ENCODE results near the gene ADARB2. TPM values are rescaled to one million over a fixed set of nuclear protein-coding genes. Genes with fewer than 3 reads are reported as not detected.

The ADARB2 gene
- total RNA-seq, 6 donors from 2014 or later: 0.69 to 5.2 (median 1.8) TPM

- Histone ChIP-seq H3K27ac (no peak overlapping the region), H3K9me3 (no peaks in the 10 kb centered on the region), H3K27me3 (no peaks in the 10 kb centered on the region), H3K4me1 (no peaks in the 10 kb centered on the region), H3K36me3 (no peaks in the 10 kb centered on the region), H3K4me3 (no peak overlapping the region)
- WGBS, 2 donors: 88 to 93% methylated on average over 13 to 16 of the region's 16 CpGs
- ATAC-seq (ENCODE audit: low FRiP score in 2 of 2): no peak
- TF ChIP-seq EP300 (IDR thresholded peaks at IDR 0.05) (no peak), CTCF (IDR thresholded peaks at IDR 0.05) (no peak), POLR2AphosphoS5 (IDR thresholded peaks at IDR 0.05) (no peak), POLR2A (IDR thresholded peaks at IDR 0.05) (no peak)
- DNase-seq: peak; percentile 9 to 35
Observed at GRCh38 chr10:1178506-1178905, 558.8 kb downstream of the ADARB2 start.

DNA sequence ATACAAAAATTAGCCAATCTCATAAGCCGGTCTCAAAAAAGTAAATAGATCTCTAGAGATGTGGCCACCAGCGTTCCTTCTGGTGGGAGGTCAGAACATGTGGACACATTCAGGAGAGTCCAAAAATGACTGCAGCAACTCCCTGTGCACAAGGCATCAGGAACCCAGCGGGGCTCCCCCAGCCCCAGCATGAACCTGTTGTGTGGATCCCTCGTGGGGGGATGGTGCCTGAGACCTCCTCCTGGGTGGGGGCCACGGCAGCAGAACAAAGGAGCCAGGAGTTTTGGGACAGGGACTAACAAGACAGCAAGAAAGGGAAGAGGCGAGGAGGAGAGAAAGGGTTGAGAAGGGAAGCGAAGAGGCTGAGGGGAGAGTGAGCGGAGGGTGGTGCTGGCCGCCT, 559.4 kb downstream of the ADARB2 start:
- no peak for TF ChIP-seq EP300 (IDR thresholded peaks at IDR 0.05)
- TF ChIP-seq POLR2AphosphoS5 (IDR thresholded peaks at IDR 0.05): no peak
- TF ChIP-seq CTCF (IDR thresholded peaks at IDR 0.05): no peak
- no peak for TF ChIP-seq POLR2A (IDR thresholded peaks at IDR 0.05)
- DNase-seq: peak in 1 of 2 donors; percentile 9
- no peak for ATAC-seq (ENCODE audit: low FRiP score in 2 of 2)

DNA sequence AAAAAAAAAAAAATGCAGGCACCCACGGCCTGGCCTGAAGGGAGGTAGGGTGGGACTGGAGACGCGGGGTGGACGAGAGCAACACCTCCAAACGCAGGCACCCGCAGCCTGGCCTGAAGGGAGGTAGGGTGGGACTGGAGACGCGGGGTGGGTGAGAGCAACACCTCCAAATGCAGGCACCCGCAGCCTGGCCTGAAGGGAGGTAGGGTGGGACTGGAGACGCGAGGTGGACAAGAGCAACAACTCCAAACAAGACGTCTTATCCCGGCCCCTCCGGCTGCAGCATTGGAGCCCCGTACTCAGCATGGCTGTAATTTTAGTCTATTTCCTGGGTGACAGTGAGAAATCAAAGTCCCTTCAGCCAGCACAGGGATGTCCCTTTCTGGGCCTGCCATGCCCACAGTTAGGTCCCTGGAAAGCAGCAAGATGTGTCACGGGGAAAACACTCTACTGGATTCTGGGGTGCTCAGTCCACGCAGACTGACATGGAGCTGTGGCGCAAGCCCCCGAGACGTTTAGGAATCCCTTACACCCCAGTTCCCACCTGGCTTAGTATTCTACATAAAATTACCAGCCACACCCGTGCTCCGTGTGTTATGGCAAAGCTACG, 561.3 kb downstream of the ADARB2 start:
- ATAC-seq (ENCODE audit: low FRiP score in 2 of 2) (no peak), DNase-seq (peak; percentile 13 to 47)
- Histone ChIP-seq H3K9me3 (no peaks in the 10 kb centered on the region), H3K27ac (no peak overlapping the region), H3K4me1 (no peaks in the 10 kb centered on the region), H3K27me3 (no peaks in the 10 kb centered on the region), H3K4me3 (no peak overlapping the region), H3K36me3 (no peaks in the 10 kb centered on the region)
- 89% methylated on average over 23 of the region's 23 CpGs for WGBS, 2 donors
- TF ChIP-seq POLR2AphosphoS5 (IDR thresholded peaks at IDR 0.05): no peak
- TF ChIP-seq EP300 (IDR thresholded peaks at IDR 0.05): no peak
- TF ChIP-seq CTCF (IDR thresholded peaks at IDR 0.05): no peak
- no peak for TF ChIP-seq POLR2A (IDR thresholded peaks at IDR 0.05)

More for the DNA sequence above, 559.4 kb downstream of the ADARB2 start:
- H3K36me3 ChIP-seq: no peaks in the 10 kb centered on the region
- 85 to 90% methylated on average over 9 of the region's 9 CpGs for WGBS, 2 donors
- H3K4me1 ChIP-seq: no peaks in the 10 kb centered on the region
- H3K4me3 ChIP-seq: no peak overlapping the region
- H3K27me3 ChIP-seq: no peaks in the 10 kb centered on the region
- no peak overlapping the region for H3K27ac ChIP-seq
- H3K9me3 ChIP-seq: no peaks in the 10 kb centered on the region

GRCh38 chr10:1174022-1174421, 563.3 kb downstream of the ADARB2 start:
- 69% methylated on average over 4 to 5 of the region's 5 CpGs for WGBS, 2 donors
- no peak for DNase-seq

More at GRCh38 chr10:1174022-1174421, 563.3 kb downstream of the ADARB2 start:
- Histone ChIP-seq H3K9me3 (no peaks in the 10 kb centered on the region), H3K27ac (no peak overlapping the region), H3K4me3 (no peak overlapping the region), H3K27me3 (no peaks in the 10 kb centered on the region), H3K4me1 (no peaks in the 10 kb centered on the region), H3K36me3 (no peaks in the 10 kb centered on the region)
- TF ChIP-seq CTCF (IDR thresholded peaks at IDR 0.05): no peak
- no peak for TF ChIP-seq POLR2AphosphoS5 (IDR thresholded peaks at IDR 0.05)
- TF ChIP-seq EP300 (IDR thresholded peaks at IDR 0.05): no peak
- TF ChIP-seq POLR2A (IDR thresholded peaks at IDR 0.05): no peak
- ATAC-seq (ENCODE audit: low FRiP score in 2 of 2): peak; percentile 20 to 28
